GM12891 (cell line): ENCODE results near the gene RTP5.

ENCODE experiments used
- POLR2A ChIP-seq: IDR thresholded peaks from 2 replicates; pipeline ENCODE4 v1.6.1; 2011; ENCODE audit warnings: low read depth, low read length, control low read depth
- POLR2AphosphoS5 ChIP-seq: IDR thresholded peaks from 2 replicates; pipeline ENCODE4 v1.6.1; 2011; ENCODE audit warnings: low read depth, low read length, control low read depth
- POU2F2 ChIP-seq: IDR thresholded peaks from 2 replicates; pipeline ENCODE4 v1.6.1; 2011; ENCODE audit warnings: low read depth, mild to moderate bottlenecking, control low read depth, low read length, moderate library complexity
- TAF1 ChIP-seq: IDR thresholded peaks from 2 replicates; pipeline ENCODE4 v1.6.1; 2011; ENCODE audit warnings: low read depth, low read length, control low read depth

- TF ChIP-seq POLR2AphosphoS5 (no peak), TAF1 (no peak), POLR2A (no peak), POU2F2 (no peak)
These were observed 33.2 kb upstream of the RTP5 start for GRCh38 chr2:241836292-241836691.
